Measurements from ENCODE around the gene LRCH2.
"Not testable (repeated sequence)": the region's sequence is repeated elsewhere in the genome, so short reads cannot be mapped to it uniquely, and the experiment has no call there.

DNA sequence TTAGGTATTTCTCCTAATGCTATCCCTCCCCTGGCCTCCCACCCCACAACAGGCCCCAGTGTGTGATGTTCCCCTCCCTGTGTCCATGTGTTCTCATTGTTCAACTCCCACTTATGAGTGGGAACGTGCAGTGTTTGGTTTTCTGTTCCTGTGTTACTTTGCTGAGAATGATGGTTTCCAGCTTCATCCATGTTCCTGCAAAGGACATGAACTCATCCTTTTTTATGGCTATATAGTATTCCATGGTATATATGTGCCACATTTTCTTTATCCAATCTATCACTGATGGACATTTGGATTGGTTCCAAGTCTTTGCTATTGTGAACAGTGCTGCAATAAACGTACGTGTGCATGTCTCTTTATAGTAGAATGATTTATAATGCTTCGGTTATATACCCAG, 16.6 kb downstream of the LRCH2 start:
- not testable (repeated sequence) for TF ChIP-seq CTCF (conservative IDR thresholded peaks at IDR 0.05); EZH2 (IDR thresholded peaks at IDR 0.05; ENCODE audit: low read depth)
